ENCODE data around the gene CAPN2. TPM values are rescaled to one million over a fixed set of nuclear protein-coding genes. Genes with fewer than 3 reads are reported as not detected.

CAPN2 gene
- total and polyA plus RNA-seq, 2 donors (not counting 1 experiment from before 2014, with no cell fraction given): 63.9 to 79.6 TPM

GRCh38 chr1:223785808-223786207 is 73.5 kb downstream of the CAPN2 start:
- POLR2A ChIA-PET: no interaction called here
- CTCF ChIA-PET: interaction anchor here (0.5 kb wide), 1 partner anchor 45 kb away, joined by 3 read pairs; no protein-coding TSS in a partner anchor
- no peaks in the 10 kb centered on the region for H3K79me2 ChIP-seq (ENCODE audit: control insufficient read depth, insufficient read depth, low read length)
- DNase-seq: no peak
- no peaks in the 10 kb centered on the region for H4K20me1 ChIP-seq (ENCODE audit: control insufficient read depth, insufficient read depth, low read length, poor library complexity, severe bottlenecking)
- no peak overlapping the region for H3K9ac ChIP-seq (ENCODE audit: low read length)
- no peaks in the 10 kb centered on the region for H3K9me3 ChIP-seq (ENCODE audit: control extremely low read depth in 1 of 3, control insufficient read depth in 2 of 3, insufficient read depth in 1 of 3, low read length in 2 of 3)
- H3K36me3 ChIP-seq (replicated peaks in 1 of 2; ENCODE audit: control extremely low read depth in 1 of 2, control insufficient read depth in 1 of 2, extremely low read depth in 1 of 2, insufficient read depth in 2 of 2, low read length in 1 of 2): peaks cover 19 to 26% of the 10 kb centered on the region in 2 experiments
- H3K27ac Mint-ChIP-seq: no peak overlapping the region
- no peaks in the 10 kb centered on the region for H3K4me1 ChIP-seq (ENCODE audit: control insufficient read depth in 2 of 2, insufficient read depth in 2 of 2, low read length in 2 of 2)
- H3K27ac ChIP-seq (ENCODE audit: low read length in 2 of 2): no peak overlapping the region
- H3K4me2 ChIP-seq (replicated peaks; ENCODE audit: low read depth, low read length, poor library complexity, severe bottlenecking): no peak overlapping the region
- no peaks in the 10 kb centered on the region for H3K27me3 Mint-ChIP-seq
- no peaks in the 10 kb centered on the region for H3K27me3 ChIP-seq (replicated peaks in 1 of 4; ENCODE audit: control extremely low read depth in 1 of 4, control insufficient read depth in 3 of 4, insufficient read depth in 4 of 4, low read length in 3 of 4)
- H2AFZ ChIP-seq (ENCODE audit: insufficient read depth, low read depth, low read length, poor library complexity, severe bottlenecking): no peak overlapping the region
- H3K4me3 ChIP-seq (ENCODE audit: control extremely low read depth in 1 of 5, extremely low read depth in 1 of 5, insufficient read depth in 1 of 5, low read depth in 2 of 5, low read length in 4 of 5): no peak overlapping the region
- no peaks in the 10 kb centered on the region for H3K9me3 Mint-ChIP-seq (ENCODE audit: insufficient read depth)
- WGBS (ENCODE audit: insufficient coverage): 100% methylated on average over 2 of the region's 5 CpGs
- H3K4me3 Mint-ChIP-seq: no peak overlapping the region
- ATAC-seq (ENCODE audit: low read depth): no peak
- intact Hi-C loops (cut with micrococcal nuclease): no loop called here
- H3K4me1 Mint-ChIP-seq: no peaks in the 10 kb centered on the region
- TF ChIP-seq CTCF (IDR thresholded peaks at IDR 0.05): no peak
- TF ChIP-seq EZH2 (IDR thresholded peaks at IDR 0.05; ENCODE audit: borderline replicate concordance, insufficient read depth, low read depth, low read length, poor library complexity, severe bottlenecking): no peak

GRCh38 chr1:223788746-223789415 is 76.5 kb downstream of the CAPN2 start:
- Mint-ChIP-seq H3K4me3 (no peak overlapping the region), H3K27ac (no peak overlapping the region), H3K4me1 (peaks cover 7% of the 10 kb centered on the region), H3K27me3 (no peaks in the 10 kb centered on the region), H3K9me3 (ENCODE audit: insufficient read depth) (no peaks in the 10 kb centered on the region)
- intact Hi-C loops (cut with micrococcal nuclease): no loop called here
- no peaks in the 10 kb centered on the region for H3K79me2 ChIP-seq (ENCODE audit: control insufficient read depth, insufficient read depth, low read length)
- ATAC-seq (ENCODE audit: low read depth) (no peak), DNase-seq (no peak)
- CTCF ChIA-PET: interaction anchor here (1.2 kb wide), 1 partner anchor 23 kb away, joined by 6 read pairs; no protein-coding TSS in a partner anchor
- H3K4me3 ChIP-seq (ENCODE audit: control extremely low read depth in 1 of 5, extremely low read depth in 1 of 5, insufficient read depth in 1 of 5, low read depth in 2 of 5, low read length in 4 of 5): no peak overlapping the region
- no peak overlapping the region for H3K4me2 ChIP-seq (replicated peaks; ENCODE audit: low read depth, low read length, poor library complexity, severe bottlenecking)
- H3K36me3 ChIP-seq (replicated peaks in 1 of 2; ENCODE audit: control extremely low read depth in 1 of 2, control insufficient read depth in 1 of 2, extremely low read depth in 1 of 2, insufficient read depth in 2 of 2, low read length in 1 of 2): peaks cover 9 to 13% of the 10 kb centered on the region in 2 experiments
- H3K9me3 ChIP-seq (ENCODE audit: control extremely low read depth in 1 of 3, control insufficient read depth in 2 of 3, insufficient read depth in 1 of 3, low read length in 2 of 3): no peaks in the 10 kb centered on the region
- H3K4me1 ChIP-seq (ENCODE audit: control insufficient read depth in 2 of 2, insufficient read depth in 2 of 2, low read length in 2 of 2): no peaks in the 10 kb centered on the region
- H3K9ac ChIP-seq (ENCODE audit: low read length): no peak overlapping the region
- no peaks in the 10 kb centered on the region for H4K20me1 ChIP-seq (ENCODE audit: control insufficient read depth, insufficient read depth, low read length, poor library complexity, severe bottlenecking)
- no peaks in the 10 kb centered on the region for H3K27me3 ChIP-seq (replicated peaks in 1 of 4; ENCODE audit: control extremely low read depth in 1 of 4, control insufficient read depth in 3 of 4, insufficient read depth in 4 of 4, low read length in 3 of 4)
- POLR2A ChIA-PET: no interaction called here
- TF ChIP-seq CTCF (IDR thresholded peaks at IDR 0.05) (no peak), EZH2 (IDR thresholded peaks at IDR 0.05; ENCODE audit: borderline replicate concordance, insufficient read depth, low read depth, low read length, poor library complexity, severe bottlenecking) (no peak)
- no peak overlapping the region for H2AFZ ChIP-seq (ENCODE audit: insufficient read depth, low read depth, low read length, poor library complexity, severe bottlenecking)
- 100% methylated on average over 2 of the region's 4 CpGs for WGBS (ENCODE audit: insufficient coverage)
- H3K27ac ChIP-seq (ENCODE audit: low read length in 2 of 2): no peak overlapping the region
